ENCODE data around the gene SPEM3. TPM values are rescaled to one million over a fixed set of nuclear protein-coding genes. Genes with fewer than 3 reads are reported as not detected.

The SPEM3 gene
- total RNA-seq, 4 donors from 2014 or later = not detected

DNA sequence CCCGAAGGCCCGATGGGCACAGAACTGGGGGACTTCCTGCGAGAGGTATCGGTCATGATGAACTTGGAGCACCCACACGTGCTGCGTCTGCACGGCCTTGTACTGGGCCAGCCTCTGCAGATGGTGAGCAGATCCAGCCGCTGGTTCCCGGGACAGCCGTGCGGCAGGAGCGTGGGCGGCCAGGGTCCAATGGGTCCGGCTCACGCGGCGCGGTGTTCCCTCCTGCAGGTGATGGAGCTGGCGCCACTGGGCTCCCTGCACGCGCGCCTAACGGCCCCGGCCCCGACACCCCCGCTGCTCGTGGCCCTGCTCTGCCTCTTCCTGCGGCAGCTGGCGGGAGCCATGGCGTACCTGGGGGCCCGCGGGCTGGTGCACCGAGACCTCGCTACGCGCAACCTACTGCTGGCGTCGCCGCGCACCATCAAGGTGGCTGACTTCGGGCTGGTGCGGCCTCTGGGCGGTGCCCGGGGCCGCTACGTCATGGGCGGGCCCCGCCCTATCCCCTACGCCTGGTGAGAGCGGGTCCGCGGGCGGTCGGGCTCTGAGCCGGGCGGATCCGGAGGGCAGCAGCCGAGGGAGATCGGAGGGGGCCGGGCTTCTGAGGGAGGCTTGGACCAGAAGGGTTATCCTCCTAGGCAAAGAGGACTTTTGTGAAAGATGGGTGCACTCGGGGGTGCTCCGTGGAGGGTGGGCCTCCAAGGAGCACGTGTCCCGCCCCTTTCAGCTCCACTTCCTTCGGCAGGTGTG lies 44.7 kb upstream of the SPEM3 start:
- ATAC-seq (ENCODE audit: low FRiP score) = no peak
- TF ChIP-seq, protein P1, sequence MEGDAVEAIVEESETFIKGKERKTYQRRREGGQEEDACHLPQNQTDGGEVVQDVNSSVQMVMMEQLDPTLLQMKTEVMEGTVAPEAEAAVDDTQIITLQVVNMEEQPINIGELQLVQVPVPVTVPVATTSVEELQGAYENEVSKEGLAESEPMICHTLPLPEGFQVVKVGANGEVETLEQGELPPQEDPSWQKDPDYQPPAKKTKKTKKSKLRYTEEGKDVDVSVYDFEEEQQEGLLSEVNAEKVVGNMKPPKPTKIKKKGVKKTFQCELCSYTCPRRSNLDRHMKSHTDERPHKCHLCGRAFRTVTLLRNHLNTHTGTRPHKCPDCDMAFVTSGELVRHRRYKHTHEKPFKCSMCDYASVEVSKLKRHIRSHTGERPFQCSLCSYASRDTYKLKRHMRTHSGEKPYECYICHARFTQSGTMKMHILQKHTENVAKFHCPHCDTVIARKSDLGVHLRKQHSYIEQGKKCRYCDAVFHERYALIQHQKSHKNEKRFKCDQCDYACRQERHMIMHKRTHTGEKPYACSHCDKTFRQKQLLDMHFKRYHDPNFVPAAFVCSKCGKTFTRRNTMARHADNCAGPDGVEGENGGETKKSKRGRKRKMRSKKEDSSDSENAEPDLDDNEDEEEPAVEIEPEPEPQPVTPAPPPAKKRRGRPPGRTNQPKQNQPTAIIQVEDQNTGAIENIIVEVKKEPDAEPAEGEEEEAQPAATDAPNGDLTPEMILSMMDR (IDR thresholded peaks at IDR 0.05) = no peak
- DNase-seq (ENCODE audit: low spot score) = no peak

DNA sequence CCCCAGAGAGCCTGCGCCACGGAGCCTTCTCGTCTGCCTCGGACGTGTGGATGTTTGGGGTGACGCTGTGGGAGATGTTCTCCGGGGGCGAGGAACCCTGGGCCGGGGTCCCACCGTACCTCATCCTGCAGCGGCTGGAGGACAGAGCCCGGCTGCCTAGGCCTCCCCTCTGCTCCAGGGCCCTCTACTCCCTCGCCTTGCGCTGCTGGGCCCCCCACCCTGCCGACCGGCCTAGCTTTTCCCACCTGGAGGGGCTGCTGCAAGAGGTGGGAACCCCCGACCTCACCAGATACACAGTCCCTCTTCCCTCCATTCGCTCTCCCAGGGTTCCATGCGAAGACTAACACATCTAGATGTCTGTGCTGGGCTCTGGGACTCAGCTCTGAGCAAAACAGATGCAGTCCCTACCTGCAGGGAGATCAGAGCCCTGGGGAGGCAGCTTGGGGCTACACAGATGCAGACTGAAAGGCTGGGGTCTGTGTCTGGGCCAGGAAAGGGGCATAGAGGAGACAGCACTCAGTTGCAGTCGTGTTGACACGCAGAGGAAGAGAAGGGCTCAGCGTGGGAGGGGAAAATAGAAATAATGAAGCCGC lies 44.1 kb upstream of the SPEM3 start:
- TF ChIP-seq, protein P1 (IDR thresholded peaks at IDR 0.05) = no peak
- DNase-seq (ENCODE audit: low spot score) (no peak), ATAC-seq (ENCODE audit: low FRiP score) (no peak)

DNA sequence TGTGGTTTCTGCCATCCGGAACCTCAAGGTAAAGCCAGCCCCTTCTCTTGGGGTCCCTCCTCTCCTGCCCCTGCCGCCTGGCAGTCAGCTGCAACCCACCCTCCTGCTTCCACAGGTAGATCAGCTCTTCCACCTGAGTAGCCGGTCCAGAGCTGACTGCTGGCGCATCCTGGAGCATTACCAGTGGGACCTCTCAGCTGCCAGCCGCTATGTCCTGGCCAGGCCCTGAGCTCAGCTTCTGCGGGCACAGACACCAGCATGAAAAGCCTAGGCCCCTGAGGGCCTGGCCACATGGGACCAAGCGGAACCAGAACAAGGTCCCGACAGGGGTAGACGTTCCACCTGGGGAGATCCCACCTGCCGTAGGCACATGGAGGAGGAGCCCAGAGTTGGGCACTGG lies 39.8 kb upstream of the SPEM3 start:
- DNase-seq (ENCODE audit: low spot score) (no peak), ATAC-seq (ENCODE audit: low FRiP score) (no peak)
- TF ChIP-seq, protein P1 (IDR thresholded peaks at IDR 0.05) = no peak

DNA sequence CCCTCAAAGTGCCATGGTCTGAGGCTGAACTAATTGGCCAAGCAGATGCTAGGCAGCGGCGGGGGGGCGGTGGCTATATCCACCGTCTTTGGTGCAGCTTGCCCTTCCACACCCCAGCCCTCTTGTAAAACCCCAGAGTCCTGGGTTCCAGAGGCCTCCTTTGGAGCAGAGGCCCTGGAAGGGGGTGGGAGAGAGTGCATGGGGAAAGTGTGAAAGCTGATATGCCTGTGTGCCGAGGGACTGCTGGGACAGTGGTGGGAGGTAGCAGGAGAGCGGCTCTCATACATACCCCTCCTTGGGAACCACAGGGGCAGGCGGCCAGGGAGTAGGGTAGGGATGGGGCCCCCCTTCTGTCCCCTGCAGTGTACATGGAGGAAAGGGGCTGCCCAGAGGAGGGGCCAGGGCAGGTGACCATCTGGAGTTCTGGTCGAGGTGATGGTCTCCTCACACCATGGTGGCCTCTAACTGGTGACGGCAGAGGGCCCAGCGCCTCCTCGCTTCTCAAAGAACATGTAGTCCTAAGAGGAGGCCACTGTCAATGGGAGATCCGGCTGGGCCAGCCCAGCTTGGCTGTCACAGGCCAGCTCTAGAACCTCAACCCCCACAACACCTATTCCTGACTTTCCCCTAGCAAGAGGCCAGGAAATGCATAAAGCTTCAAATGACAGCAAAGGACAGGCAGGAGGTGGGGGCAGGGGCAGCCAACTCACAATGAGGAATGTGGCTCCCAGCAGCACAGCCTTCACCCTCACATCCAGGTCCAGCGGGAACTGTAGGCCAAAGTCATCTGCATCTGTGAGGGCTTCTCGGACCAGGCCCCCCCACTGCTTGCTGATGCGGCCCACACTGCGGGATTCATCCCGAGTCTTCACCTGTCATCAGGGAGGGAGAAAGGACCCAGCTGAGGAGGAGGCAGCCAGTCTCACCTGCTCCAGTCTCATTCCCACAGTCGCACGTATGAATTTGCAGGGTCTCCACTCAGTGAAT lies 38.4 kb upstream of the SPEM3 start:
- ATAC-seq (ENCODE audit: low FRiP score) = no peak

DNA sequence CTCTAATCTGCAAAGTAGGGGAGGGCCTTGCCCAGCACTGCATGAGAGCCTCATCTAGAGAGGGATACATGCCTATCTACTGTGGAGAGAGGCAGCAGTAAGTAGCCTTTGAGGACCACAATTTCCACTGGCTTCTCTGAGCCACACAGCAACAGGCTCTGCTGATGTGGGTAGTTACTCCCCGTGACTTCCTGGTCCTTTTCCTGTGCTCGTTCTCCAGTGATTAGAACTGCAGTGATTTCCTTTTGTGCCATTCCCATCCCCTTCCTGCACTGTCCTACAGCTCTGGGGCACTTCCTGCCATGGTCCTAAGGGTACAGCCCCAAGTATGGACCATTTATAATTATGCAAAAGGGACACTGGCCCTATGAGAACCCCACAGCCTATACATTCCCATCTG lies 37.4 kb upstream of the SPEM3 start:
- ATAC-seq (ENCODE audit: low FRiP score) (no peak), DNase-seq (ENCODE audit: low spot score) (no peak)
- TF ChIP-seq, protein P1 (IDR thresholded peaks at IDR 0.05) = no peak

More for the DNA sequence above, 38.4 kb upstream of the SPEM3 start:
- TF ChIP-seq, protein P1 (IDR thresholded peaks at IDR 0.05) = no peak
- DNase-seq (ENCODE audit: low spot score) = no peak

DNA sequence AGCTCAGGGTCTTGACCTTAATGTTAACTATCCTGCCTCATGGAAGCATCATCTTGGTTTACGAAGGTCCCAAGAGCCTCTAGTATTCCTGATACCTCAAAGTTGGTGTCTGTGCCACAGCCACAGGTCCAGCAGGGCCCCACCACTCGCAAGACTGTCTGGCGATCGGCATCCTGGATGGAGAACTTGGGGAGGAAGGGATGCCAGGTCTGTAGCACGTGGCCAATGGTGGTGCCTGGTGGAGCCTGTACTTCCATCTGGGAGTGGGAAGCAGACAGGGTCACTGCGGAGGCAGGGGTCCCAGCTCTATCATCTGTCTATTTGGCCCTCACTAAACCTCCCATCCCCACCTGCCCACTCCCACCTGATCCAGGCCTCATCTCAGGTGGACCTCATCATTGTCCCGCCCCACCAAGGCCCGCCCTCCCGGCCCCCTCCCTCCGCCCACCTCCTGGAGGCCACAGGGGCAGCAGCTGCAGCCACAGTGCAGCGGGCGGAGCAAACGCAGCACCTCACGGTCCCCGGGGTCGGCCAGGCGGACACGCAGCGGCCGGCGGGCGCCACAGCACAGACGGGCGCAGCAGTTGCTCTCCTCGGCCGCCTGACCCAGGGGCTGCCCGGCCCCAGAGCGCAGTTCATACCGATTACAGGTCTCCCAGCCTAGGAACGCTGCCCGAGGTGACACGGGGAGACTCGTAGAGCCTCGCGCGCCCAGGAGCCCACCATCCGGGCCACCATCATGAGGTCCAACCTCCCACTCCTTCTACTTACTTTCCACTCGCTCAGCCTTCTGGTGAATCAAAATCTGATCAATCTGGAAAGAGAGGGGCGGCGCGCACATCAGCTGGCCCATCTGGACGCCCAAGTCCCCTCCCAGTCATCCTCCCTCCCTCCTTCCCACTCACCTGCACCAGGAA lies 35.7 kb upstream of the SPEM3 start:
- TF ChIP-seq, protein P1 (IDR thresholded peaks at IDR 0.05) = no peak
- ATAC-seq (ENCODE audit: low FRiP score) (no peak), DNase-seq (ENCODE audit: low spot score) (no peak)

Measured in omental fat pad (tissue), 4 donors.